Activated naive CD4-positive, alpha-beta T cell treated with anti-CD3 and anti-CD28 coated beads, Interleukin-2, amount 10 ng/mL, durations not matched to agents 5 hours and 36 hours (primary cell): ENCODE data around the gene CDC37. TPM values are rescaled to one million over a fixed set of nuclear protein-coding genes. Genes with fewer than 3 reads are reported as not detected.

Experiments
- microRNA-seq: library from miRNA; unstranded; fragments of <30 nt; microRNA quantifications from one replicate; pipeline ENCODE4 v1.2.0, GENCODE V29; 2022; ENCODE audit warnings: borderline microRNAs expressed, borderline replicate concordance
- total RNA-seq, 2 experiments: library from RNA; stranded (reverse); gene quantifications; one replicate each; pipeline ENCODE4 v1.2.3, GENCODE V29; 2021

CDC37 gene
- 100 to 1,000 TPM; 208 to 225 TPM for total RNA-seq

GRCh38 chr19:10403137-10404021 lies at the start of gene CDC37:
Gene CDC37, minus strand, starts transcription at chr19:10403542. Its CDS starts 63 bp downstream, at chr19:10403479.

GRCh38 chr19:10420444-10421239 lies 17.3 kb upstream of the CDC37 start, which contains the start of gene PDE4A:
Gene PDE4A, plus strand, starts transcription at chr19:10420538. Its CDS starts 227 bp downstream, at chr19:10420765.

GRCh38 chr19:10380313-10381102 lies 22.8 kb downstream of the CDC37 start, which contains the start of gene TYK2:
Gene TYK2, minus strand, starts transcription at chr19:10380572. Its CDS starts 2,166 bp downstream, at chr19:10378406.

Small RNA genes within 50 kb of the gene (microRNA-seq; reads per million reads assigned to microRNA genes)
- gene MIR1181: not detected

Other genes starting within 250 kb of the CDC37 start
- 100 to 1,000 TPM; 295 to 301 TPM for gene DNMT1, start 208.6 kb downstream of the CDC37 start, total RNA-seq
- 1 to 10 TPM; 5.2 to 5.8 TPM for gene S1PR2, start 172.2 kb downstream of the CDC37 start, total RNA-seq
- gene MRPL4, start 151.3 kb downstream of the CDC37 start, total RNA-seq: 10 to 100 TPM; 49.3 to 53.4 TPM
- gene ICAM1, start 132.4 kb downstream of the CDC37 start, total RNA-seq: 10 to 100 TPM; 13.9 to 15.3 TPM
- gene ICAM4, start 116.6 kb downstream of the CDC37 start, total RNA-seq: 1 to 10 TPM; 3.4 to 3.9 TPM
- gene ICAM5, start 113.6 kb downstream of the CDC37 start, total RNA-seq: under 1 TPM; 0.35 to 0.46 TPM
- gene ZGLP1, start 93.7 kb downstream of the CDC37 start, total RNA-seq: 1 to 10 TPM; 1.4 to 1.6 TPM
- gene FDX2, start 87.5 kb downstream of the CDC37 start, total RNA-seq: 1 to 10 TPM; 4.0 to 5.3 TPM
- gene RAVER1, start 70.0 kb downstream of the CDC37 start, total RNA-seq: 10 to 100 TPM; 63.4 to 67.4 TPM
- gene ICAM3, start 63.9 kb downstream of the CDC37 start, total RNA-seq: 100 to 1,000 TPM; 234 to 244 TPM
- gene TYK2, start 23.0 kb downstream of the CDC37 start, total RNA-seq: 100 to 1,000 TPM; 214 to 232 TPM
- gene PDE4A, start 17.0 kb upstream of the CDC37 start, total RNA-seq: 10 to 100 TPM; 31.7 to 32.6 TPM
- 10 to 100 TPM; 80.0 to 81.0 TPM for gene KEAP1, start 99.8 kb upstream of the CDC37 start, total RNA-seq
- under 1 TPM; 0.26 to 0.35 TPM for gene S1PR5, start 113.9 kb upstream of the CDC37 start, total RNA-seq
- 10 to 100 TPM; 34.2 to 35.1 TPM for gene ATG4D, start 140.4 kb upstream of the CDC37 start, total RNA-seq
- 10 to 100 TPM; 62.7 to 67.1 TPM for gene KRI1, start 162.5 kb upstream of the CDC37 start, total RNA-seq
- gene CDKN2D, start 165.4 kb upstream of the CDC37 start, total RNA-seq: 10 to 100 TPM; 68.7 to 76.2 TPM
- not detected for gene AP1M2, start 183.8 kb upstream of the CDC37 start, total RNA-seq
- 100 to 1,000 TPM; 161 to 163 TPM for gene SLC44A2, start 222.0 kb upstream of the CDC37 start, total RNA-seq